Measurements from ENCODE around the gene PRKAG2. TPM values are rescaled to one million over a fixed set of nuclear protein-coding genes. Genes with fewer than 3 reads are reported as not detected.
"Not testable (repeated sequence)": the region's sequence is repeated elsewhere in the genome, so short reads cannot be mapped to it uniquely, and the experiment has no call there.

Gene PRKAG2
- total RNA-seq, 1 donor from 2014 or later: 22.6 TPM

DNA sequence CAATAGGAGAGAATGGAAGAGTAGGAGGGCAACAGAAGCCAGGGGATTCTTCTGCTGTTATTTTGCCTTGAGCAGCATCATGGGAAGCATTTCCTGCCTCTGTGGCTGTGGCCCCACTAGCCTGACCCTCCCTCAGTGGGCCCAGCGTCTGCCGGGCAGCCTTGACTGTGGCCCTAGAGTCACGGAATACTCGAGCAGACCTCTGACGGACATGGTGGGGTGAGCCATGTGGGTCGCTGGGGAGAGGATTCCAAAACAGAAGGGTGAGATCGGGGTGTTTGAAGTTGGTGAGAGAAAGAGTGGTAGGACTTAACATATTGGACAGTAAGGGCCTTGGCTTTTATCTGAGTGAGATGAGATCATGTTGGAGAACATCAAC is 8.3 kb upstream of the PRKAG2 start:
- no peak for DNase-seq (ENCODE audit: low read depth)

DNA sequence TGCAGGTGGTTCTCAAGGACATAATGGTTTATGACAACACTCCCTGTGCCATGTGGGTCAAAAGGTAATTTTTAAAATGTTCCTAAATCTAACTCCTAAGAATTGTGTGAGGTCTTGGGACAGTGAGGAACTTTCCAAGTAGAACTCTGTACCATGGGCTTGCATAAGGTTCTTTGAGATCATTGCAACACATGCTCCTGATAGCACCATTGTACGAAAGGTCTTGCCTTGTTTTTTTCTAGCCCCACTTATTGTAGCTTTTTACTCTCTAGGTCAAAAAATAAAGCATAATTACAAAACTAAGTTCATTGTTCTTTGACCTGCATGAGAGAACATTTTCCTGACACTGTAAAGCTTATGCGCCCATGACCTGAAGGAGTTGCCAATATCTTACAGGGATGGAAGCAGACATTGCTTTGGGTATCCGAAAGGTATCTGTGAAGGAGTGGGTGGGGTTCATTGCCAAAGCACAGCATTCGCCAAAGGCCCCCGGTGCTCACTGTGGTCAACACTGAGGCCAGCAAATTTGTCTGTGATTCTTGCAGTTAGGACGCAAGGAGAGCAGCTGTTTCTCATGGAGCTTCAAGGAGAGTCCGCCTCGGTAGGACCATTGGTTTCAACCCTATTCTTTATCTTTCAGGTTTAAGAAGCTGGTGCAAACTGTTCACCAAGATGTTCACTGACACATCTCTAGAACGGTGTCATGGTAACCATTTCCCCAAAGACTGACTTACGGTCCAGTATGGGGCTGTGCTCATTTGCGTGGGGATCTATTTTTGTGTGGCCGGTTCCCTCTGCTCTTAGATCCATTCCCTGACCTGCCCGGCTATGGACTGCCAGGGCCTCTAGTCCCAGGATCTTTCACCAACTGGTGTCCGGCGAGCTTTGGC is 7.6 kb upstream of the PRKAG2 start:
- no peak for DNase-seq (ENCODE audit: low read depth)

GRCh38 chr7:151883857-151884256 is 6.9 kb upstream of the PRKAG2 start:
- no peak for DNase-seq (ENCODE audit: low read depth)

DNA sequence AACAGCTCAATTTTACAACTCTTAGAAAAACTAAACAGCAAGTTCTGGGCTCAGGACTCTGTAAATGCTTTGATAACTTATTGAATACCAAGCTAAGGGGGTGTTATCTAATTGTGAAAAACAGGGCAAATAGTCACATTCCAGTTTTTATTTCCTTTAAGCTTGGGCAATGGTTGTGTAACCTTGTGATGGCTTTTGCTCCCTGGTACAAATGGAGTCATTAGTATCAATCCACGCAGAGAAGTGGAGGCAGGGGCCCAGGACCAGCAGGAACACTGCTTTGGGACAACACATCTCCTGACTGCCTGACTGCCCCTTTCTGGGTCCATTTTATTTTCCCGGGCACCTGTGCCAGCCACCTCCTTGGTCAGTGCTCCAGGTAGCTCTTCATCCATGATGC is 5.8 kb upstream of the PRKAG2 start:
- DNase-seq (ENCODE audit: low read depth): no peak

DNA sequence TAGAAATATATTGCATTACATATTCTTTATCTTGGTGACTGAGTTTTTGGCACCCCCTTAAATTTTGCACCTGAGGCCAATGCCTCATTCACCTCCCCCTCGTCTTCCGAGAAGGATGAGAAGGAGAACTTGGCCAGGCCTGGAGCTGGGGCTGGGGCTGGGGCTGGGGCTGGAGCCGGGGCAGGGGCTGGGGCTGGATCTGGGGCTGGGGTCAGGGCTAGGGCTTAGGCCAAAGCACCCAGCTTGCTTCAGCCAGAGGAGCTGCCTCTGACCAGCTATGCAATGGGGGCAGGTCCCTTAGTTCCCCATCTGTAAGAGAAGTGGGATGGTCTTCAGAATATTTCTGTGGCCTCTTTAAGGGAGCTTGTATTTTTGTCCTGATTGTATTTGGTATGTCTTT is 3.8 kb upstream of the PRKAG2 start:
- DNase-seq (ENCODE audit: low read depth): no peak

- no peak for DNase-seq (ENCODE audit: low read depth)
These were observed 1.3 kb upstream of the PRKAG2 start for GRCh38 chr7:151877911-151878835.

DNA sequence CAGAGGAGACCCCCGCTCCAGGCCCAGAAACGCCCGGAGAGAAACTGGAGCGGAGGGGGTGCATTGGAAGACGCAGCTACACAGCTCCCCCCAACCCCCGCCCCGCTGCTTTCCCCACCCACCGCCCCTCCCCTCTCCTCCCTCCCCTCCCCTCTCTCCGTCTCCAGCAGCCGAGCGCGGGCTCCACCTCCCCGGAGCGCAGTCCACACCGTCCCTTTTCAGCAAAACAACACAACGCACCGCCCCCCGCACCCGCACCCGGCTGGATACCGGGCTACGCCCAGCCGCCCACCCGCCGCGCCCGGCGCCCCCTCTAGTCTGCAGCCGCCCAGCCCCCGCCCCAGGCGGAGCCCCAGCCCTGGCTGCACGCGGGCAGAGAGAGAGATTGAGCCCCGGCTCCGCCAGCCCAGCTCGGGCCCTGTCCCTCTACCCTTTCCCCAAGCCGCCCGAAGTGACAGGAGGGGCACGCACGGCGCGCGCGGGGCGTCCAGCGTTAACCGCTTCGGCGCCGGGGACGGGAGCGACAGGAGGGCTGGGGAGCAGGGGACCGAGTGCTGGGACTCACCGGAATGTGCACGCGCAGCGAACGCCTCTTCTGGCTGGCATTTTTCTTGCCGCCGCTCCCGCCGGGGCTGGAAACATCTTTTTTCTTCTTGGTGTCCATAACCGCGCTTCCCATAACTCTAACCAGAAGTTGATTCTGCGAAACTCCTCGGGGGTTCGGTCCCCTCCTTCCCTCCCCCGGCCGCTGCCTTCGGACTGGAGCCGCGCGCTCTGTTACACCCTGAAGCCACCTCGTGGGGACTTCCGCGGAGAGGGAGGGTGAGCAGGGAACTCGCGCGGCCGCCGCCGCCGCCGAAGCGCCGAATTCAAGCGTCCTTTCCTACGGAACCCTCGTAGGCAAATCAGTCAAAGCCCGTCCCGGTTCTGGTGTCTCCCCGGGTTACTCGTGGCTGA is 695 bp downstream of the PRKAG2 start:
- DNase-seq (ENCODE audit: low read depth): peak; percentile 50

- DNase-seq (ENCODE audit: low read depth): not testable (repeated sequence)
These were observed 2.4 kb downstream of the PRKAG2 start for GRCh38 chr7:151874479-151874878.

- peak; percentile 50 for DNase-seq (ENCODE audit: low read depth)
These were observed 3.4 kb downstream of the PRKAG2 start for GRCh38 chr7:151873402-151873965.

GRCh38 chr7:151872531-151873401 is 4.1 kb downstream of the PRKAG2 start:
- no peak for DNase-seq (ENCODE audit: low read depth)

DNA sequence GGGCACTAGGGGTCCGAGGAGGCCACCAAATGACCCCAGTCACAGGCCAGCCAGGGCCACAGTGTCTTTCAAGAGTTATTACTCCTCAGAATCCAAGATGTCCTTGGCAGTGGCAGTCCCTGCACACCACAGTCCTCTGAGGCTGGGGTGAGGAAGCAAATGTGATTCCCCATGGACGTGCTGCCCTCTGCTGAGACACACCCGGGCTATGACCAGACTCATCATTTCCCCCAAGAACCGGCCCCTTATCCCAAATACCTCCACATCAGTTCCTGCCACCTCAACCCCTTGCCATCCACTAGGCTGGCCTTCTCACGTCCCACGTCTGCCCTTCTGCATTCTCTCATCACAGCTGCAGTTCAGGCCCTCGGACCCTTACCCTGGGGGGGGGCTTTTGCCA is 5.0 kb downstream of the PRKAG2 start:
- DNase-seq (ENCODE audit: low read depth): peak; percentile 52

- DNase-seq (ENCODE audit: low read depth): no peak
These were observed 5.7 kb downstream of the PRKAG2 start for GRCh38 chr7:151871189-151871735.

DNA sequence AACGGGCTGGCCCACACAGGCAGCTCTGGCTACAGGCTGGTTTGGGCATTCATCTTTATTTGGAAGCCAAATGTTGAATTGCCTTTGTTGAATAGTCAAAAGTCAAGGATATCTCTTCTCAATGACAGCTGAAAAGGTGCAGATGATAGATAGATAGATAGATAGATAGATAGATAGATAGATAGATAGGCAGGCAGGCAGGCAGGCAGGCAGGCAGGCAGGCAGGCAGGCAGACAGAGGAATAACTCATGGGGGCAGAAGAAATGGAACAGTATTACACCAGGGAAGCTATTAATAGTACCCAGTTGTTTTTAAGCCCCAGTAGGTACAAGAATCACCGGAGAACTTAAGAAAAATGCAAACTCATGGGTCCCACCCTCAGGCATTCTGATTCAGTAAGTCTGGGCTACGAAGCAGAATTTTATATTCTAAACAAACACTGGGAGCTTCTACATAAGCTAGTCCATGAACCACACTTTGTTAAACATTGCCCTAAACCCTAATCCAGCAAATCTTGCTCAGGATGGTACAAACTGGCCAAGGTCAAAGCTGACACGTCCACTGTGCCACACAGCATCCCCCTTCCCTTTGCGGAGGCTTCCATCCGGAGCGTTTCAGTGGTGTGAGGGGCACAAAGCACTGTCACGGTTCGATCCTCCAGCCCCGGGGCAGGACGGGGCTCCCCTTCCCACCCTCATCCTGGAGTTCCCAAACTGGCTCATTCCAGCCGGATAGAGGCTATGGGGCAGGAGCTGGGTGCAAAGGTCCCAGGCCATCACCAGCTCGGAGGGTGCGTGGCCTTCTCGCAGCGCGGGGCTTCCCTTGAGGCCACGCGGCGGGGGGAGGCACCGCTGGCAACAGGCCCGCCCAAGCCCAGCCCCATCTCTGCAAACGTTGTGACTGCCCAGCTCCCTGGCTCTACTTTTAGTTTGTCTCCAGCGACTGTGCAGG is 6.7 kb downstream of the PRKAG2 start:
- DNase-seq (ENCODE audit: low read depth): no peak

DNA sequence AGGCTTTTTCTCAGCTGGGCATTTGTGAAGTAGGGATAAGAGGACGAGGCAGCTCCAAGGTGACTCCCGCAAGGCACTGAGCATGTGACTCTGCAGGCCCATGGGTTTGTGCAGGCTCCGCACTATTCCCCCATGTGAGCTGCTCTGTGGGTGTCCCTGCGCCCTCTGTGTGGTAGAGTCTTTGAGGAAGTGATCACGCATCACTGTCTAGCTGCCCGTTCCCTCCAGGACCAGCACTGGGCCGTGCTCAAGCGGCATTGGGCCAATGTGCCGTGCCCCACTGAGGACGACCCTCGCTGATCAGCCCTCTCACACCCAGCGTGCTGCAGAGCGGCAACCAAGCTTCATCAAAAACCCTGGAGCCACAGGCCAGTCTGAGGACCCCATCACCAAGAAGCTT is 7.5 kb downstream of the PRKAG2 start:
- DNase-seq (ENCODE audit: low read depth): no peak

- DNase-seq (ENCODE audit: low read depth): no peak
These were observed 7.8 kb downstream of the PRKAG2 start for GRCh38 chr7:151869109-151869428.

DNA sequence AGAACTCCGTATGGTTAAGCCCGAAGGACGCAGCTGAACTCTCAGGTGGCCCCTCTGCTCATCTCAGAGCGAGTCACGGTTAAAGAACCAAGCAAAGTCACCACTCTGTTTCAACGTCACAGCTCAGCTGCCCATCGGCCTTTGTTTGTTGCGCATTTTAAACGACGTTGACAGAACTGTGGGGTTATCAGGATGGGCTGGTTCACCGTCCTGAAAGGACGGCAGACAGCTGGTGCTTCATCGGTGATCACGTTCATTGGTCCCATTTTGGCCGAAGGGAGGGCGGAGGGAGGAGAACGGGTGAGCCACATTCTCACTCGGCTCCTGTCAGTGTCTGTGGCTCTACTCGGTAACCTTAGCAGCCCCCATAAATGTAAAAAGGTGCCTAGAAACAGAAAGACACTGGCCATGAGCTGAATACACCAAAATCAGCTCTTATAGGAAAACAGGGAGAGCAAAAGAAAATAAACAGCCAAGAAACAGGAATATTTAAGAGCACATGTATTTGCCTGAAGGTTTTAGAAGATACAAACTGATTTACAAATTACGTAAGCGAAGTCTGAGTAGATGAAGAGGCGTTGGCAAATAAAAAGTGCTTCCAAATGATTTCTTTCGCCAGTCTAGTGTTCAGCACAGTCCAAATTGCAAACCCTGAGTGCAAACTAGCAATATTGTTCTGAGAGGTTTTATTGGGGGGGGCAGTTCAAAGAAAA is 8.4 kb downstream of the PRKAG2 start:
- no peak for DNase-seq (ENCODE audit: low read depth)

DNA sequence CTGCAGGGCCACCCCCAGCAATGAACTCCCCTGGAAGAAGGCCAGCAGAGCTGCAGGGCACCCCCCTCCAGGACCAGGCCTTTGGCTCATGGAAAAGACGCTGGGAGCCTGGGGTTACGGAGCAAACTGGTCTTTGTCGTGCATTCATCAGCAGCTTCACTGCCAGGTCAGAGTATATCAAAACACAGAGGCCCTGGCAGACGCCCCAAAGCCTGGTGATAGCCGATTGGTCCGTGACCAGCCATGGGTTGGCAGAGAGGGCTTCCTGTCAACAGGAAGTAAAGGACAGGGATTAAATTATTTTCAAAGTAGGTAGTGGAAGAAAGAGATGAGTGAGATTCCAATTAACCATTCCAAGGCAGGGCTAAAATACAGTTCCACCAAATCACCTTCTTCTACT is 9.0 kb downstream of the PRKAG2 start:
- no peak for DNase-seq (ENCODE audit: low read depth)

All from myocyte (in vitro differentiated cells).